Fibroblast of skin of back (primary cell): Measurements from ENCODE around the gene DENND4A.
"Not testable (repeated sequence)": the region's sequence is repeated elsewhere in the genome, so short reads cannot be mapped to it uniquely, and the experiment has no call there.

Experiments used
- DNase-seq: peaks from one replicate; pipeline ENCODE4 v3.0.0-alpha.2; 2013

The DENND4A gene

GRCh38 chr15:65752151-65752700, 39.9 kb downstream of the DENND4A start:
- DNase-seq = peak; percentile 40

DNA sequence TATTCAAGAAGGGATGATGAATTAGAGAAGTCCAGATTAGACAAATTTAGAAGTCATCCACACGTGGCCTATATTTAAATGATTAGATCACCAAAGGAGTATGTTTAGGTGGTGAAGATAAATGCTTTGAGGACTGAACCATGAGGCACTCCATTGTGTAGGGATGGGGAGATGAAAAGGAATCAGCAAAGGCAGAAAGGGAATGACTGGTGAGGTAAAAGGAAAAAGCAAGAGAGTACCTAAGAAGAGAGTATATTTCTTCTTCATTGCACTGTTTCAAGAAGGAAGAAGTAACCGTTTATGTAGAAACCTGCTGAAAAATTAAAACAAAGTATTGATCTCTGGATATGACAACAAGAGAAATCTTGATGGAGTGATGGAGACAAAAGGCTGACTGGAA, 40.7 kb downstream of the DENND4A start:
- no peak for DNase-seq

DNA sequence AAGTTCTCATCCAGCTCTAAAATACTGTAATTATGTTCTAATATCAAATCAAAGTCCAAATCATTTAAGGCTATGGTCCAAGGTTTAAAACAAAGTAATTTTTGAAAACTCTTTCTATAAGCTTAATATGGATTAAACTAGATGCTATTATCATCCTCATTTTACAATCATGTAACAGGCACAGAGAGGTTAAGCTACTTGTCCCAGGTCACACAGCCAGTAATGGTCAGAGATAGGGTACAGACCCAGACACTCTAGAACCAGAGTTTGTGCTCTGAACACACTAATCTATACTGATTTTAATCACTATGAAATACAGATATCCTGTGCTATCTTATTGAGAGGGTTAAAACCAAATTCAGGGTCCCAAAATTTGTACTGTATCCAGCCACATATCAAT, 44.8 kb downstream of the DENND4A start:
- no peak for DNase-seq

DNA sequence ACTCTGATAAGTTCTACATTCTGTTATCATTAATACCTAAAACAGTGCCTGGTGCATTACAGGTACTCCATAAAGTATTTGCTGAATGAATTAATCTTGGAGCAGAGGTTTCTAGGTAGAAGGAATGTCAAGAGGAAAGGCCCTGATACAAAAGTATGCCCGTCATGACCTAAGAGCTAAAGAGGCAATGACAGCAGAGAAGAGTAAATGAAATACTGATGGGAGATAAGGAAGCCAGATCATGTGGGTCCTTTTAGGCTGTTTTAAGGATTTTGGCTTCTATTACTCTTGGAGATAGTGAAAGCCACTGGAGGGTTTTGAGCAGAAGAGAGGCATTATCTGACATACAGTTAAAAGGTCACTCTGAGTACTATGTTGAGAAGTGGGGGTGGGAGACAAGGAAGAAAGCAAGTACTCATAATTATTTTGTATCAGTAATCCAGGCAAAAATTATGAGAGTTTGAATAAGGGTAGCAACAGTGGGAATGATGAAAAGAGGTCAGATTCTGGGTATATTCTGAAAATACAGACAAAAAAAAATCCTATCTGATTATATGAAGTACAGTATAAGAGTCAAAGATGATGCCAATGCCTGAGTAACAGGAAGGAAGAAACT, 48.3 kb downstream of the DENND4A start:
- DNase-seq = no peak

- no peak for DNase-seq
These were observed 51.9 kb downstream of the DENND4A start for GRCh38 chr15:65740148-65740547.

GRCh38 chr15:65738649-65739048, 53.4 kb downstream of the DENND4A start:
- peak; percentile 25 for DNase-seq

- DNase-seq = not testable (repeated sequence)
These were observed 58.5 kb downstream of the DENND4A start for GRCh38 chr15:65733599-65733998.

DNA sequence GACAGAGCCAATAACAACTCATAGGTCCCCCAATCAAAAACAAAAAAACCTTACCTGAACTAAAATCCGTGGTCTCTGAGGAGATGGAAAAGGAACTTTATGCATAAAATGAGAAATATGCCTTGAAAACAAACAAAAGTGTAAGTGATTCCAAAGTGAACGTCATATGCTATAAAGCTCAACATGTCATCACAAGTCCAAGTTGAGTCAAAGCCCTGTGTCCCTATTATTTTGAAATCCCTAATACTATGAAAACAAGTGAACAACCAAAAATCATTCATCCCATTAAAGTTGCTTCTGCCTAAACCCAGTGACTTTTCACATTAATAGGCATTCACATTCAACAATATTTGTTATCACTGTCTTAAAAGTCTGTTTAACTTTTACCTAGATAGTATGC, 59.4 kb downstream of the DENND4A start:
- DNase-seq = no peak

DNA sequence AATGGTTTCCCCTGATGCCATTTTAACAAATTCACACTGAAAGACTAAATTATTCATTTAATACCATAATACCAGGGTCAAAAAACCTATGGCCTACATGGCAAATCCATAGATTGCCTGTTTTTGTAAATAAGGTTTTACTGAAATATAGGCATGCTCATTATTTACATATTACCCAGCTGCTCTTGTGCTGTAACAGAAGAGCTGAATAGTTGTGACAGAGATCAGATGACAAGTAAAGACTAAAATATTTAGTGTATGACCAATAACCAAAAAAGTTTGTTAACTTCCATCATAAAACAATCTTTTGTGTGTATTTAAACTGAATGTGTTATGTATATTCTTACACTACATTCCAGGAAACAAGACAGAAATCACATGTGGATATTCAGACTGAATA, 60.2 kb downstream of the DENND4A start:
- peak; percentile 37 for DNase-seq

DNA sequence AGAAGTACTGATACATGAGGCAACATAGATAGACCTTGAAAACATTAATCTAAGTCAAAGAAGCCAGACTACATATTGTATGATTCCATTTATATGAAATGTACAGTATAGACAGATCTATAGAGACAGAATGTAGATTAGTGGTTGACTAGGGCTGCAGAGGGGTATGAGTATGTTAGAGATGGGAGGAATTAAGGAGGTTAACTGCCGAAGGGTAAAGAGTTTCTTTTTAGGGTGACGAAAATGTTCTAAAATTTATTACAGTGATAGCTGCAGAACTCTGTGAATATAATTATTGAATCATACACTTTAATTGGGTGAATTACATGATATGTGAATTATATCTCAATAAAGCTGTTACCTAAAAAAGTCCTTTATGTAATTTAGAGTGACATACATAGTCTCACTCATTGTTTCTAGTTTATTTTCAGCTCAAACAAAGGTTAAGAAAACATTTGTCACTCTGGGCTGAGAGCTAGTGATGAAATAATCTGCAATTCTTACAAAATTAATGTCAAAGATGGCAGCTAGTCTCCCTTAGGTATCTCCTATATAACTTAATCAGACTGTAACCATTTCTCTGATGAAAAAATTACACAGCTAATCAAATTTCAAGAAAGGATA, 61.4 kb downstream of the DENND4A start:
- DNase-seq = peak; percentile 35

- no peak for DNase-seq
These were observed 67.5 kb downstream of the DENND4A start for GRCh38 chr15:65724464-65725215.

DNA sequence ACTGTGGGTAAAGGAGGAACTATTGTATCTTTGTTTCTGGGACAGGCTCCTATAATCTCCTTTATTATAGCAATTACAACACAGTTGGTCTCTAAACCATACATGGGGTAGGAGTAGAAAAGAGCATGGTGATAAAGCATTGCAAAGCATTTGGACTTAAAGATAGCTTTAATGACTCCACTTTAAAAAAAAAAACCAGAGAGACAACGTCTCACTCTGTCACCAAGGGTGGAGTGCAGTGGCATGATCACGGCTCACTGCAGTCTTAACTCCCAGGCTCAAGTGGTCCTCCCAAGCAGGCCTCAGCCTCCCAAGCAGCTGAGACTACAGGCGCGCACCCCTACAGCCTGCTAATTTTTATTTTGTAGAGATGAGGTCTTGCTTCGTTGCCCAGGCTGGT, 68.2 kb downstream of the DENND4A start:
- no peak for DNase-seq

DNA sequence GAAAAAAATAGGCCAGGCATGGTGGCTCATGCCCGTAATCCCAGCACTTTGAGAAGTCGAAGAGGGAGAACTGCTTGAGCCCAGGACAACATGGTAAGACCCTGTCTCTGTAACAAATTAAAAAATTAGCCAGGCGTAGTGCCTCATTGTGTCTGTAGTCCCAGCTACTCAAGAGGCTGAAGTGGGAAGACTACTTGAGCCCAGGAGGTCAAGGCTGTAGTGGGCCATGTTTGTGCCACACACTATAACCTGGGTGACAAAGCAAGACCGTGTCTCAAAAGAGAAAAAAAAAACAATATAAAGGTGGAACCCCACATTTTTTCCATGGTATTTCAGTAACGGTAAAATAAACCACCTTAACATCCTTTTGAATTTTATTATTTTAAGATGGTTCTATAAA, 69.9 kb downstream of the DENND4A start:
- no peak for DNase-seq

- no peak for DNase-seq
These were observed 79.7 kb downstream of the DENND4A start for GRCh38 chr15:65712415-65712814.

DNA sequence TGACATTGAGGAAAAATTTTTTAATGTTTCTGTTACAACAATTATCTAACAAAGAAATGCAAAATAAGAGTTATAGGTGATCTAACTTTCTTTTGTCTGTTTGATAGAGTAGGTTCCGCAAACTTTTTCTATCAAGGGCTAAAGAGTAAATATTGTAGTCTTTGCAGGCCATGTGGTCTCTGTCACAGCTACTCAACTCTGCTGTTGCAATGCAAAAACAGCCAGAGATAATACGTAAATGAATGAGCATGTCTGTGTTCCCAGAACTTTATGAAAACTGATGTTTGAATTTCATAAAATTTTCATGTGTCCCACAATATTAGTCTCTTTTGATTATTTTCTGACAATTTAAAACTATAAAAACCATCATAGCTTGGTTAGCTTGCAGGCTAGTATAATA, 97.0 kb downstream of the DENND4A start:
- DNase-seq = no peak

DNA sequence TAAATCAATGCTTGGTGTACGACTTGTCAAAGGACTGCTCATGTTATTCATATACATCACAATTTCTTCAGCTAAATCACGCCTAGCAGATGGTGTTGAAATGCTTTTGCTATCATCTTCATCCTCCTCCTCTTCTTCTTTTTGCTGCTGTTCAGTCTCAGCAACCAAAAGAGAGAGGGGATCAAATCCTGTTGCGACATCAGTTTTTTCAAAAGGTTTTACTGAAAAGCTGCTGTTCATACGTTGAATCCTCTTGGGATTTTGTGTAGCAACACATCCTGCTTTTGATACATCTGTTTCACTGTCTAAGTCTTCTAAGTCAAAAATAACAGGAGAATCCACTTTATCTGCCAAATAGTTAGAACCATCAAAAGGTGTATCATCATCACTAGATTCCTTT, 101.3 kb downstream of the DENND4A start:
- no peak for DNase-seq

GRCh38 chr15:65690173-65690572, 101.9 kb downstream of the DENND4A start:
- DNase-seq = no peak

- no peak for DNase-seq
These were observed 103.6 kb downstream of the DENND4A start for GRCh38 chr15:65688462-65688861.

- DNase-seq = no peak
These were observed 109.6 kb downstream of the DENND4A start for GRCh38 chr15:65682404-65682911.

GRCh38 chr15:65680544-65680943, 111.5 kb downstream of the DENND4A start:
- no peak for DNase-seq

GRCh38 chr15:65676123-65676522, 116.0 kb downstream of the DENND4A start:
- no peak for DNase-seq

DNA sequence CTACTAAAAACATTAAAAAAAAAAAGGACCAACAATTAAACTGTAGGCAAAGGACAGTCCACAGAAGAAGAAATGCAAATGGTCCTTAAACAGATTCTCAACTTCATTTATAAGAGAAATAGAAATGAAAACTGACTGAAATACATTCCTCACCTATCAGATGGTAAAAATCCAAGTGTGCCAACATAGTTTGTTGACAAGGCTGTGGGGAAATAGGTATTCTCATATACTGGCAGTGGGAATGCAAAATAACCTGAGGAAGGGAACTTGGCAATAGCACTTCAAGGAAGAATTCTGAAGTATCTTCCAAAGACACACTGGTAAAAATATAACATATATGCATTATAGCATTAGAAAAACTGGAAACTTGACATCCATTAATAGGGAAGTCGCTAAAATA, 116.5 kb downstream of the DENND4A start:
- DNase-seq = no peak

- no peak for DNase-seq
These were observed 125.8 kb downstream of the DENND4A start for GRCh38 chr15:65666257-65666656.

DNA sequence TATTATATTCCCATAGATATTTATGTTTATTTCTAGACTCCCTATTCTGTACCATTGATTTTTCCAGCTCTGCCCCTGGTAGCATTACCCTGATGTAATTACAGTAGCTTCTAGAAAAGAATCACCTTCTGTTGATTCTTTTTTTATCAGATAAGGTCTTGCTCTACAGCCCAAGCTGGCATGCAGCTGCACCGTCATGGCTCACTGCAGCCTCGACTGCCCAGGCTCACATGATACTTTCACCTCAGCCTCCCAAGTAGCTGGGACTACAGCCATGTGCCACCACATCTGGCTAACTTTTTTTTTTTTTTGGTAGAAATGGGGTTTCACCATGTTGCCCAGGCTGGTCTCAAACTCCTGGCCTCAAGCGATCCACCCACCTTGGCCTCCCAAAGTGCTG, 128.6 kb downstream of the DENND4A start:
- no peak for DNase-seq
